Measurements from ENCODE around the gene DNAJB8.

DNAJB8 gene

DNA sequence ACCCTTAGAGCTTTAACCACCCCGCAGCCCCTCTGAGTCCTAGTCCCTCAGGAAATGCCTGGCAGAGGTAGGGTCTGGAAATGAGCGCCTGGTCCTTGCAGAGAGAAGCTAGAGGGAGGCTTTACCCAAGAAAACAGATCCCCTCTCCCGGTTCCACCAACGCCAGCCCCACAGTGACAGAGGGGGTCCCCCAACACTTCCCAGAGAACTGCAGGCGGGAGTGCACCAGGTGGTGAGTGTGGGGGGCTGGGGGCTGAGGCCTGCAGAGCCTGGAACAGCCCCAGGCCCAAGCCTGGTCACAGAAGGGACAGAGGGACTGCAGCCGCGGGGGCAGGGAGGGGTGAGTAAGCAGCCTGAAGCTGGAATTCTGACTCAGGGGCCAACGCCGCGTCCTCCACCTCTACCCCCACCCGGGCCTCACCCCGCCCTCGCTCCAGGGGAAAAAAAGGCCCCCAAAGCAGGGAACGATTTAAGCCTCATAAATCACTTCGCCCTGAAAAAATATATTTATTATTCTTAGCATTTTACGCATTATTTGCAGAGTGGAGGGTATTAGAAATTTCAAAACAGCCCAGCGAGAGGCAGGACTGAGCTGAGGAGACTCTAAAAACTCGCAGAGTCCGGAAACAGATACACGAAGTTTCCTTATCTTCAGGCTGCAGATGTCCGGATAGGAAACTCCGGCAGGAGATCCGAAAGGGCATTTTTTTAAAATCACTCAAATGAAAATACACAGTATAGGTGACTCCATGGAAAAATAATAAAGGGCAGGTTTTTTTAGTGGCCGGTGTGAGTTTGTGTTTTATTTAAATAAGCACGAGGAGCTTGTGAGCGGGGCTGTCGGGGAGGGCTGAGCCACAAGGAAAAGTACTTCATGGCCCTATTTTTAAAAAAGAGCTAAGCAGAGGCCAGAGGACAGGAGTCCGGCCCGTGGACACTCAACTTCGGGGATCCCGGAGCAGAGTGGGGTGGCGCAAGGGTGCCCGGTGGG is 16.3 kb upstream of the DNAJB8 start:
- DNase-seq (ENCODE audit: low spot score) = no peak

- DNase-seq (ENCODE audit: low spot score) = no peak
Measured at GRCh38 chr3:128482175-128482574, 15.5 kb upstream of the DNAJB8 start.

GRCh38 chr3:128481438-128481942 is 14.8 kb upstream of the DNAJB8 start:
- no peak for DNase-seq (ENCODE audit: low spot score)

DNA sequence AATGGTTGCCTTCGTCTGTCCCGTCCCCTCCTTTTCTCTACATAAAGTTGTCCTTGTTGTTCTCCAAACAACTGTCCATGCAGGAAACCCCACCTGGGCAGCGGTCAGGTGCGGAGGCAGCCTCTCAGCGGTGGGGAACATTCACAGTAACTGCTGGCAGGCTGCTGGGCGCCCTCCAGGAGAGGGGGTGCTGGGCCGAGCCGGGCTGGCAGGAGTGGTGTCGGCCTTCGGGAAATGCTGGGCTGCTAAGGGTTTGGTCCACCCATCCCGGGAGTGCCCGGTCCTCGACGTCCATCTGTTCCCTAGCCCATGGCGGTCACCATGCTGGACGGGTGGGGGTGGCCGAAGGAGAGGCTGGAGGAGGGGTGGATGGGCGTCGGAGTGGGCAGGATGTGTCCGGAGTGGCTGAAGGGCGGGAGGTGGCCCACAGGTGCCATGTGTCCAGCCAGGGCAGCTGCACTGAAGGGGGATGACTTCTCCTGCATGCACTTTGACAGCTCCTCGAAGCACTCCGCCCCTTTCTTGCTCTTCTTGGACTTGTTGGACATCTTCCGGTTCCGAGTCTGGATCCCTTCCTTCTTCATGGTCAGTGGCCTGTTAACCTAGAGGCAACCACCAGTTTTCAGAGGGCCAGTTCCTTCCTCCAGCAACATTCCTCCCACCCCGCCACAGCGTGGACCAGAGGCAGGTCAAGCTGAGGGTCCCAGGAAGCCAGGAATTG is 14.2 kb upstream of the DNAJB8 start:
- DNase-seq (ENCODE audit: low spot score) = no peak

- DNase-seq (ENCODE audit: low spot score) = no peak
Measured at GRCh38 chr3:128480278-128480677, 13.6 kb upstream of the DNAJB8 start.

- DNase-seq (ENCODE audit: low spot score) = no peak
Measured at GRCh38 chr3:128479558-128480086, 12.9 kb upstream of the DNAJB8 start.

DNA sequence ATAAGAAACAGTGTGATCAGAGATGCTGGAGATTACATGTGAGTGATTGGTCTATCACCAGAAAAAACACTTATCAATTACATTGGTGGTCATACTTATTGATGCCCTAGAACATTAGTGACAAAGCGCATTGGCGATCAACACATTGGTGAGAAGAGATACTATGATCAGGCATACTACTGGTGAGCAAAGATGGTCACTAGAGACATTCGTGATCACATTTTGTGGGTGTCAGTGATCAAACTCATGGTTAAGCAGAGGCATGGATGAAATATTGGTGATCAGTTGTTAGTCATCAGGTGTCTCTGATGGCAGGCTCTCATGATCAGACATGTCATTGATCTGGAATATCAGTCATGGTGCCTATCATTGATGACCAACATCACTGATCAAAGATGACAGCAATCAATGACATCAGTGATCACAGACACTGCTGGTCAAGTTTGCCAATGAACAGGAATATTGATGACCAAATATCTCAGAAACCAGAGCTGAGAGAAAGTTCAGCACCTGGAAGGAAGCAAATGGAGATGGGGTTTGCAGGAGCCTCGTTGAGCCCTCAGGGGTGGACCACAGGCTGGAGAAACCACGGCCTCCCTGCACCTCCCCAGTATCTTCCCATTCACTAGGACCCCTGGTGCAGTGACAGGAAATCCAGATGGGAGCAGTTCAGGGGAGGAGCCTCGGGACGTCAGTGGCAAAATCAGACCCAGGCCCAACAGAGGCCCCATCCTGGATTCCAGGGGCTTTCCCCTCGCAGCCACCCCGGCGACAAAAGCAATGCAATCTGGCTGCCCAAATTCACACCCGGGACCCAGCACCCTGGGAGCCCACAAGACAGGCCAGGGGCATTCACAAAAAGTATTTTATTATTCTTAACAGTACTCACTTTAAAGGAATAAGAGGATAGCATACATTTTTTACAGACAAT is 12.2 kb upstream of the DNAJB8 start:
- DNase-seq (ENCODE audit: low spot score) = no peak

DNA sequence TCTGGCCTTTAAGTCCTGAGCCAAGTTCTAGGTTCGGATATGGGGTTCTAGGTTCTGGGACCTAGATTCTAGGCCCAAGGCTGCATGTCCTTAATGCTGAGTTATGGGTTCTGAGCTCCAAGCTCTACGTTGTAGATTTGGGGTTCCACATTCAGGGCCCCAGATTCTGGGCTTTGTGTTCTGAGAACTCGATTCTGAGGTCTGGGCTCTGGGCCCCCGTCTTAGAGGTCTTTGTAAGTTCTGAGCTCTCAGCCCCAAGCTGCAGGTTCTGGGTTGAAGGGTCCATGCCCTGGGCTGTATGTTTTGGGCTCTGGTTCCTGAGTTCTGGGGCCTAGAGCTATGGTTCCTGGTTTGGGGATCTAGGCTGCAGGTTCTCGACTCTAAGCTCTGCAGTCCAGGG is 10.0 kb upstream of the DNAJB8 start:
- DNase-seq (ENCODE audit: low spot score) = no peak

DNA sequence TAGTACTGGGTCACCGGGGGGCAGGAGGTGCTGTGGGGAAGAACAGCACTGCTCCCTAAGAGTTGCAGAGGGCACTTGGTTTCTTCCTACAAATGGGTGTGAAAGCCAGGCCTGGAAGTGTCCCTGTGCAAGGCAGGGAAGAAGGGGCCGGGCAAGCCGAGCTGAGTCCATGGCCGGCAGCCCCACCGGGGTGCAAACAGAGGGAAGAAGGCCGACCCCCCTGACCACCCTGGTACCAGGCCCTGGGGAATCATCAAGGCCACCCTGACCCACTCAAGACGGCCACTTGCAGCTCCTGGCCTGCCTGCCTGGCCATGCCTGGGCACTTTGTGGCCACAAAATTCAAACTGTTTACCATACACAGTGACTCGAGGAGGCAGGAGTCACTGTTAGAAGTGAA is 8.7 kb upstream of the DNAJB8 start:
- no peak for DNase-seq (ENCODE audit: low spot score)

DNA sequence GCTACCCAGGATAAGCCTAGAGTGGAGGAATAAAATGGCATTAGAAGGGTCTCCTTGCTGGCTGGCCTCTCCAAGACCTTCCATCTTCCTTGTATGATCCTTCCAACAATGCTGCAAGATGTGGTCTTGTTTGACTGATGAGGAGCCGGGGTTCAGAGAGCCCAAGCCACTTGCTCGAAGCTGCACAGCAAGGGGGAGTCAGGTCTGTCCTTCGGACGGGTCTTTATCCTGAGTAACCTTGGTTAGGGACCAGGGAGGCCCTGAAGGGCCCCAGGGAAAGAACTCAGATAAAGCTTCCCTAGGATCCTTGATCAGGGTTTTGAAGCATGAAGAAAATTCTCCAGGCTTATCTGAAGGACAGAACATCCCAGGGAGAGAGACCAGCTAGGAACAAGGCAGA is 7.0 kb upstream of the DNAJB8 start:
- no peak for DNase-seq (ENCODE audit: low spot score)

DNA sequence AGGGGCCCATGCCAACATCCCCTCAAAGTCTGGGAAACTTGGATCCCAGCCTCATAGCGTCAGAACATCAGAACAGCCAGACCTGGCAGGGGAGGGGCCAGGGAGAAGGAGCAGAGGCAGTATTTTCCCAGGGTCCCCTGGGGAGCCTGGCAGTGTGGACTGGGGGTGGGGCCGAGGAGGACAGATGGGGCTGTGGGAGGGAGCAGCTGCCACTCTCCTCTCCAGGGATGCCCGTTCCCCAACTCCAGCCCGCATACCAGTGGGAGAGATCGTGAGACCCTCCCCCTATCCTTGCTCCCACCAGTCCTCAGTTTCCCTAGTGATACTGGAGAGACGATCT is 6.5 kb upstream of the DNAJB8 start:
- no peak for DNase-seq (ENCODE audit: low spot score)

DNA sequence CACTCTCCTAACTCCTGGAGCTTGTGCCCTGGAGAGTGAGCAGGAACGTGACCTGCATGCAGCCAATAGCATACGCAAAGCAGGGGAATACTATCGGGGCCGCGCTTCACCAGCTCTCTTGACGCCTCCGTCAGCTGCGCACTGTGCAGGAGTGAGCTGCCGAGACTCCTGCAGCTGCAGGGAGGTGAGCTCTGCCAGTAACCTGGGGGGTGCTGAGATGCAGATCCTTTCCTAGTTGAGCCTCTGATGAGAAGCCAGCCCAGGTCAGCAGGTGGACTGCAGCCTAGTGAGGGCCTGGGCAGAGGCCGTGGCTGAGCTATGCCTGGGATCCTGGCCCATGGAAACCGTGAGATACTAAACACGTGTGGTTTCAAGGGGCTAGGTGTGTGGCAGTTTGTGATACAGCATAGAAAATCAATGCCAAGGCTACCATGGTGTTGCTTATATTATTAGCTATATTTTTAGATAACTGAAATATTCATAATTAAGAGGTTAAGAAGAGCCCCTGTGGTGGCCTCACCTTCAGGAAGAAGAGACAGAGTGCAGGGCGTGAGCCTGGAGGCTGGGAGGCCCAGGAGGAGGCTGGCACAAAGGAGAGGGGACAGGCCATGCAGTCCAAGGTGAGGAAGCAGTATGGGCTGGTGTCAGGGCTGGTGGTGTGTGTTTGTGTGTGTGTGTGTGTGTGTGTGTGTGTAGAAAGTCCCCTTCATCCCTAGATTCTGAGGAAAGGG is 5.9 kb upstream of the DNAJB8 start:
- DNase-seq (ENCODE audit: low spot score) = no peak

DNA sequence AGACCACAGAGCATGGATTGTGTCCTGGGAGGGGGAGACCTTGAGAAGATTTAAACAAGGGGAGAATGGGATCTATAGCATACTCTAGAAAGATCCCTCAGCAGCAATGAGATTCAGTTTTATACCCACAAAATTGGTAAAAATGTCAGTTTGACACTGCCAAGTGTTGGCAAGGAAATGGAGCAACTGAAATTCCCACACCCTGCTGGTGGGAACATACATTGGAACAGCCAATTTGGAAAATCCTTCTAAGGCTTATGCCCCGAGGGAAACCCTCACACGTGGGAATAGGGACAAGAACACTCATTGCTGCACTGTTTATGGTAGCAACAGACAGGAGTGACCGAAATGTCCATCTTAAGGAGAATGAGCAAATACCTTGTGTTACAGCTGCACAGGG is 5.0 kb upstream of the DNAJB8 start:
- DNase-seq (ENCODE audit: low spot score) = no peak

DNA sequence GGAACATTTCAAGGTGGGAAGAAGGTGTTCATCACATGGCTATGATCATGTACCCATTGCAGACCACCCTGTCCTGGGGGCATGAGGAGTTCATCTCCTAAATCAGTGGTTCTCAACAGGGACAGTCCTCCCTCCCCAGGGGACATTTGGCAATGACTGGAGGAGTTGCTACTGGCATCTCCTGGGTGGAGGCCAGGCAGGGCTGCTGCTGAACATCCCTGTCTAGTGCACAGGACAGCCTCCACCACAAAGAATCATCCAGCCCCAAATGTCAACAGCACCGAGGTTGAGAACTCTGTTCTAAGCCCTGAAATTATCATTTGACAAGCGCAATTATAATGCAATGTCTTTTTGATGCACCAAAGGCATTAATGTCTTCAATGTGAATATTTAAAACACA is 4.4 kb upstream of the DNAJB8 start:
- DNase-seq (ENCODE audit: low spot score) = no peak

GRCh38 chr3:128470134-128470899 is 3.6 kb upstream of the DNAJB8 start:
- no peak for DNase-seq (ENCODE audit: low spot score)

- no peak for DNase-seq (ENCODE audit: low spot score)
Measured at GRCh38 chr3:128469556-128469955, 2.9 kb upstream of the DNAJB8 start.

GRCh38 chr3:128468791-128469527 is 2.3 kb upstream of the DNAJB8 start:
- DNase-seq (ENCODE audit: low spot score) = no peak

GRCh38 chr3:128468285-128468790 is 1.6 kb upstream of the DNAJB8 start:
- no peak for DNase-seq (ENCODE audit: low spot score)

DNA sequence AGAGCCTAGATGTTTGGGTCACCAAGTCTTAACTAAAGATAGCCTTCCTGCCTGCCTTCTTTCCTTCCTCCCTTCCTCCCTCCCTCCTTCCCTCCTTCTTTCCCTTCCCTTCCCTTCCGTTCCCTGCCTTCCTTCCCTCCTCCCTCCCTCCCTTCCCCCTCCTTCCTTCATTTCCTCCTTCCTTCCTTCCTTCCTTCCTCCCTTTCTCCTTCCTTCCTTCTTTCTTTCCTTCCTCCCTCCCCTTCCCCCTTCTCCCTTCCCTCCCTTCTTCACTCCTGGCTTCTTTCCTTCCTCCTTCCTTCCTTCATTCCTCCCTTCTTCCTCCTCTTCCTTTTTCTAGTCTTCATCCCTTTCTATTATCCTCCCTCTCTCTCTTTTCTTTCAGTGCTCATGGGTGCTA is 2.0 kb downstream of the DNAJB8 start:
- DNase-seq (ENCODE audit: low spot score) = no peak

Data from putamen (tissue), 1 donor.